ENCODE data around the gene CCT3.
A peak's percentile ranks its signal among the peaks of the same experiment; 100 is the strongest.

CCT3 gene

DNA sequence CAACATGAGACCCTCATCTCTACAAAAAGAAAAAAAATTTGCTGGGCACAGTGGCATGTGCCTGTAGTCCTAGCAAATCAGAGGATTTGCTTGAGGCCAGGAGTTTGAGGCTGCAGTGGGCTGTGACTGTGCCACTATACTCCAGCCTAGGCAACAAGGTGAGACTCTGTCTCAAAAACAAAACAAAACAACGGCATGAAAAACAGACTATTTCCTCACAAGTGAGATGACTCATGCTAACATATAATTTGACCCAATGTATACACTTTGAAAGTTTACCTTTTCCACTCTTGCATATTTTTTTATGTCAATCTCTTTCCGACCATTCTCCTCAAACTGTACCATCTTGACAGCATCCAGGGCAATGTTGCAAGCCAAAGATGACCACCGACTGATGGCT is 17.5 kb downstream of the CCT3 start:
- DNase-seq: no peak

DNA sequence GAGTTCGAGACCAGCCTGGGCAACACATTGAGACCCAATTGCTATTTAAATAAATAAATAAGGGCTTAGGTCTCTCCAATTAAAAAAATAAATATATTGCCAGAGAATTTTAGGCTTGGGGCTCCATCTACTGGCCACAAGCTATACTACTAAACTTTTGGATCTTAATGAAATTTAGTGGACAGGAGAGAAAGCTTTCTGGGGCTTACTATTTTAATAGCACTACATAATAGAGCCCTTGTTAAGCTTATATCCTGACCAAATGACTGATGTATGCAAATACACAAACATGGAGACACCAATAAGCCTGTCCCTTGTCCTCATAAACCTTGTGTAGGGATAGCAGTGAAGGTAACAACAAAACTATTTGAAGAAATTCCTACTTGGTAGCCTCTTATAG is 18.4 kb downstream of the CCT3 start:
- peak; percentile 1 for DNase-seq

DNA sequence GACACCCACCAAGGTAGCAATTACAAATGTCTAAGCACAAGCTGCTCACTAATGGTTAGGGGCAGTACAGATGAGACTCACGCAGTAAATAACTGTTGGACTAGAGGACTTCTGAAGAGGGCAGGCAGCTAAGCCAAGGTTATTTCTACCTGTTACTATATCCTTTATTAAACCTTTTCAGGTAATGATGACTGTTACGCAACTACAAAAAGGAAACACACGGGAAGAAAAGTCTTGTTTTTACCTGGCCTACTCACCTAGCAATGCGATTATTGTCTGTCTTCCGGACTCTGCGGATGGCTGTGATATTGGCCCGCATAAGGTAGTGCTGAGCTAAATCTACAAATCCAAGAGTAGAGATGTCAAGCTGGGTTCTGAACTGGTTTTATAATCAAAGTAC is 21.2 kb downstream of the CCT3 start:
- no peak for DNase-seq

DNA sequence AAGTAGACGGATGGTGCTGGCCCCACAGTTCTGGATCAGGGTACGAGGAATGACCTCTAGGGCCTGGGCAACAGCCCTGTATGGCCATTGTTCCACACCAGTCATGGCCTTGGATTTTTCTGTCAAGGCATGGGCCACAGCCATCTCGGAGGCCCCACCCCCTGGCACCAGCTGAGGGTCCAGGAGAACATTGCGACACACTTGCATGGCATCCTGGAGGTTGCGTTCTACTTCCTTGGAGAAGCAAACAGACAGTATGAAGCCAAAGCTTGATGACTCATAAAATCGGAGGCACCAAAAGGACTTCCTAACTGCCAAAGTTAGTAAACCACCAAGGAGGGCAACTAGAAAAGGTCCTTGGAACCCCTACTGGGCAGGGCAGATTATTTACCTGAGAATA is 27.1 kb downstream of the CCT3 start:
- DNase-seq: no peak

DNA sequence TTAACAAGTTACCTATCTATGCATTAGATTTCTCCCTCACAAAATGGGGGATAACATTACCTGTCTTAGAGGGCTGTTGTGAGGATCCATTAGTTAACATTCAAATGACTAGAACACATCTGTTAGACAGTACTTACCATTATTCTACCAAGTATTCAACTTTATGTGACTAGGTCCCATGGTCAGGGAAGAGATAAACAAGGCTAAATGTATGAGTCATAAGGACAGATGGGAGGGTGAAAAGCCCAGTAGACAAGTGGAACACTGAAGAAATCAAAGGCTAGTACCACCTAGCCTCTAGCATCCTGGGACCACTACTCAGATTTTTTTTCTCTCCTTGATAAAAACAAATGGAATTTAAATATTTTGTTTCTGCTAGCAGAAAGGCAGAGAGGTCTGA is 30.0 kb downstream of the CCT3 start:
- no peak for DNase-seq

DNA sequence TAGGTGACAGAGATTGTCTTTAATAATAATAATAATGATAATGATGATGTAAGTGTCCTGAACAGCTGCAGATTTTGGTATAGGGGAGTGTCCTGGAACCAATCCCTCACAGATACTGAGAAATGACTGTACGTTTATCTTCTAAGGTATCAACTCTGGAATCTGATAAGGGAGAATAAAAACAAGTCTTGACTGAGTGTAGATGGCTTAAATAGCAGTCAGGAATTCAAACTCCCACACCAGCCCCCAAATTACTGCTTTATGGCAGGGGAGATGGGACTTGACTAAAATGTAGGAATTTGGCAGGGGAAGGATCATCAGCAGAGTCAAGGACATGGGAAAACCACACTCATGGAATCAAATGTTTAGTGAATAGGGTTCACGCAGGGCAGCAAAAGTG is 32.9 kb downstream of the CCT3 start:
- DNase-seq: no peak

DNA sequence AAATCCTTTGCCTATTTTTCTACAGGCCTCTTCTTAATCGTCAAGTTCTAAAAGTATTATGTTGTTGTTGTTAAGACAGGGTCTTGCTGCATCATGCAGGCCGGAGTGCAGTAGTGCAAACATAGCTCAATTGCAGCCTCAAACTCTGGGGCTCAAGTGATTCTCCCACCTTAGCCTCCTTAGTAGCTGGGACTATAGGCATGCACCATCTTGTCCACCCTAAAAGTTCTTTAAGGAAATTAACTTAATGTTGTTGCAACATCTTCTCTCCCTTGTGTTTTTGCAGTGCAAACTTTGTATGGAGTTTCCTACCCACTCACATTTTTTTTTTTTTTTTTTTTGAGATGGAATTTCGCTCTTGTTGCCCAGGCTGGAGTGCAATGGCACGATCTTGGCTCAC is 34.9 kb downstream of the CCT3 start:
- DNase-seq: no peak

DNA sequence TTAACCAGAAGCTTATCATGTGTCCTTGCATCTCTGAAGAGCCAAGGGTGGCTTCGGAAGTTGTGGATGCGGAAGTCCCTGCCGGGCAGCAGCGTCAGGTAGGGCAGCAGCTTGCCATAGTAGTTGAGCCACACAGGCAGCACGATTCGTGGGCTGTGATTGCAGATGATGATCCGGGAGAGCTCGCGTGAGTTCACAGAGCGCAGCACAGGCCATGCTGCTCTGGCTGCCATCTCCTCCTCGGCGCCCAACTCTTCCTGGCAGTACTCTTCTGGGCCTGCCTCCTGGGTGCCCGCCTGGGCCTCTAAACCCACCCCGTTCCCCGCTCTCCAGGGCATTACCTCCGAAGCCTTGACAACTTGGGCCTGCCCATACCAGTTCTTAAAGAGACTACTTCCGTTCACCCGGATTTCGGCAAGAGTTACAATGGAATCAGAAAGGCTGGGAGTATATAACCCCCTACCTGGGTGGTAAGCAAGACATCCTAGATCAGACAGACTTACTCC is 39.2 kb downstream of the CCT3 start, which contains the start of gene VHLL:
VHLL (minus strand) TSS at position 456 of the 506 bp plus-strand sequence; CDS start at position 338, 118 bp downstream.
- DNase-seq: no peak

DNA sequence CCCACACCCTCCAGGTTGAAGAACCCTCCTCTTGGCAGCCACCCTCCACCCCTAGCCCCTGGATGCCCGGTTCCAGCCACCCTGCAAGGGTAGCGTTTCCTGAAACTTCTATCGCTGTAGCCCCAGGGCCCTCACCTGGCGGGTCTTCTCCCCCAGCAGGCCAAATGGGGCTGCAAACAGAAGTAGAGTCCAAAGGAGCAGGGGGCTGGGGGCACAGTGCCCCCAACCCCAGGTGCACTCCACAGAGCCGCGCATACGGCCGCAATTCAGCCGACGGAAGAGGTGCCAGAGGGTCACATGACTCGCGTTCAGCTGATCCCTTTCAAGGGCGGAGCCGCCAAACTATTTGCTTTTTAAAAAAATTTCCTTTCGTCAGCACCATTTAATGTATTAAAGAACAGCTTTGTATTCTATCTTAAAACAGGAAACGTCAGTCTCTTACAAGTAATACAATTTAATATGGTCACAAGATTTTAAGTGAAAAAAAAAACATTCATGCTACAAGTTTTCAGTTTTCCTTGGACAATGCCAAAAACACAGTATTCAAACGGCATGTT is 42.6 kb downstream of the CCT3 start, which contains the start of gene GLMP:
GLMP (minus strand) TSS at position 289 of the 557 bp plus-strand sequence; CDS start at position 255, 34 bp downstream.
- DNase-seq: peak; percentile 1

DNA sequence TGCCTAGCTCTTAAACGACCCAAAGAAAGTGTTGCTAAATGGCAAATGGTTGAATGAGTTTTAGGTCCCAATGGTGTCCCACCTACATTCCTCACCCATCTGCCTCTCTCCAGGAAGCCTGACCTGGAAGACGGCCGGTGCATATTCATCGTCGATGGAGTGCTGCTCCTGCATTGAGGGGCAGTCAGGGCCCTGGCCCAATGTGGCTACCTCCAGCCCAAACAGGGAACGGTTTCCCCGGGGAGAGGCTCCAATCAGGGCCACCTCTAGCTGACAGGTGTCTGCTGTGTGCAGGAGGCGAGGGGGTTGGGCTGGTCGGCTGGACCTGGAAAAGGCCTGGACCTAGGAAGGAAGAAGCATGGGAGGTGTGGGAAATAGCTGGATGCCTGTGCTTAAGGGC is 44.2 kb downstream of the CCT3 start:
- no peak for DNase-seq

DNA sequence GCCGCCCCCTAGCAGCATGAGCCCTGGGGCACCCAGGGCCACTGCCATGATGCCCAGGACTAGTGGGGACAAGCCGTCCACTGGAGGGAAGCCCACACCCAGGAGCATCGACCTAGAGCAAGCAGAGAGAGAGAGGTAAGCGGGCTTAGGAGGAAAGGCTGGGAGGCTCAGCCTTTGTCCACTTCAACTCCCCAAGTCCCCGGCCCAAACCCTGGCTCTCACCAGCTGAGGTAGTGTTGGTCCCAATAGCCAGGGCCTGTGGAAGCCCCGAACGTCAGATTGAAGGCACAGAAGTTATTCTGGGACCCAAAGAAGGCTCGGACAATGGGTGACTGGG is 45.0 kb downstream of the CCT3 start:
- DNase-seq: no peak

DNA sequence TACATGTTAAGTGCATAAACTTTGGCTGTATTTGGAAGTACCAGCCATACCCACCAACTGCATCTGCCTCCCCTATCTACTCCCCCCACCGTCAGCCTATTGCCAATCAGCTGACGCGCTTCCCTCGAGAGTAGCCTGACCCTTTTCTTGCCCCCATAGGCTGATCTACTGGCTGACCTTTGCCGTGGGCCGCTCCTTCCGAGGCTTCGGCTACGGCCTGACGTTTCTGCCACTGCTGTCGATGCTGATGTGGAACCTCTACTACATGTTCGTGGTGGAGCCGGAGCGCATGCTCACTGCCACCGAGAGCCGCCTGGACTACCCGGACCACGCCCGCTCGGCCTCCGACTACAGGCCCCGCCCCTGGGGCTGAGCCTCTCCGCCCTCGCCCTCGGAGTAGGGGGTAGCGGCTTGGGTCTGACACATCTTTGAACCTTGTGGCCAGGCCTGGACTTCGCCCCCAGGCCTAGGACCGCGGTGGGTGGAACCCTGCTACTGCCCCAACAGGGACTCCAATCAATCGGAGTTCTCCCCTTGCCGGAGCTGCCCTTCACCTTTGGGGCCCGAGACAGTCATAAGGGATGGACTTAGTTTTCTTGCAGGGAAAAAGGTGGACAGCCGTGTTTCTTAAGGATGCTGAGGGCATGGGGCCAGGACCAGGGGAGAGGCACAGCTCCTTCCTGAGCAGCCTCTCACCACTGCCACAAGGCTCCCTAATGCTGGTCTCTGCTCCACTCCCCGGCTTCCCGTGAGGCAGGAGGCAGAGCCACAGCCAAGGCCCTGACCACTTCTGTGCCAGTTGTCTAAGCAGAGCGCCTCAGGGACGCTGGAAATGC is 46.6 kb downstream of the CCT3 start:
- no peak for DNase-seq

DNA sequence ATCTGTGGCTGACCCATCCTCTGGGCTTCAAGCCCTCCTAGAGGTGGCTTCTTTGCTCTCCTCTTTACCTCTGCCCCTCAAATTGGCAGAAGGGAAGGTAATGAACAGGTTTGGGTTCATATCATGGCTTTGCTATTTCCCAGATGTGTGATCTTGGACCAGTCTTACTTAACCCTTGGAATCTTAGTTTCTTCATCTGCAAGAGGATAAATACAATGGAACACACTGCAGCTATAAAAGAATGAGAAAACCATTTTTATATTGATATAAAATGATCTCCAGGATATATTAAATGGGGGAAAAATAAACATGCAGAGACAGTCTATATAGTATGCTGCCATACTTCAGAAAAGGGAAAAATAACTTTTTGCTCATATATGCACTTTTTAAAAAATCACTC is 48.2 kb downstream of the CCT3 start:
- no peak for DNase-seq

DNA sequence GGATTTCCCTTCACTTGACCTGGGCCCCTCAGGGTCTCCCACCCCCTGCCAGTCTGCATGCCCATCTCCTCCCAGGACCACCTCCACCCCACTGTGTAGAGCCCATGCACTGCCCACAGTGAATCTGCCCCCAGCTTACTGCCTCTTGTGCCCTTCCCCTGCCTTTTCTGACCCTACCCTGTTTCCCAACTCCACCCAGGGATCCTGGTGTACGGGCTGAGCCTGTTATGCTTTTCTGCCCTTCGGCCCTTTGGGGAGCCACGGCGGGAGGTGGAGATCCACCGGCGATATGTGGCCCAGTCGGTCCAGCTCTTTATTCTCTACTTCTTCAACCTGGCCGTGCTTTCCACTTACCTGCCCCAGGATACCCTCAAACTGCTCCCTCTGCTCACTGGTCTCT is 52.0 kb downstream of the CCT3 start:
- no peak for DNase-seq

DNA sequence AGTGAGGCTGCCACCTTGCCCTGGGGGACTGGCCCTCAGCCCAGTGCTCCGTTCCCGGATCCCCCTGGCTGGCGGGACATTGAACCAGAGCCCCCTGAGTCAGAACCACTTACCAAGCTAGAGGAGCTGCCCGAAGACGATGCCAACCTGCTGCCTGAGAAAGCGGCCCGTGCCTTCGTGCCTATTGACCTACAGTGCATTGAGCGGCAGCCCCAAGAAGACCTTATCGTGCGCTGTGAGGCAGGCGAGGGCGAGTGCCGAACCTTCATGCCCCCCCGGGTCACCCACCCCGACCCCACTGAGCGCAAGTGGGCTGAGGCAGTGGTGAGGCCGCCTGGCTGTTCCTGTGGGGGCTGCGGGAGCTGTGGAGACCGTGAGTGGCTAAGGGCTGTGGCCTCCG is 52.7 kb downstream of the CCT3 start:
- no peak for DNase-seq

DNA sequence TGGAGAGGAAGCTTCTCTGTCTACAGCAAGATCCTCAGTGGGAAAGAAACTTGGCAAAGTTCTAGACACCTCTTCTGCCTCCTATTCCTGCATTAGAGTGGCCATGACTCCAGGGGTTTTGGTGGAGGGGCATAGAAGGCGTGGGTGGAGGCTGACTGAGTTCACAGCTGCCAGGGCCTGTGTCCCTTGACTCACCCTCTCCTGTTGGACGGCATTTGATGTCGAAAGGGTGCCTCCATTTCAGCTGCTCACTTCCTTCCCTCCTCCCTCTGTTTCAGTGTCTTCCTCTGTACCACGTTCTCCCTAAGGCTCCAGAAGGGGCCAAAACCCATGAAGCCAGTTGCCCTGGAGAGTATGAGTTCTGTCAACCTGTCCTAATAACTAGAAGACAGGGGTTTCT is 53.3 kb downstream of the CCT3 start:
- DNase-seq: no peak

DNA sequence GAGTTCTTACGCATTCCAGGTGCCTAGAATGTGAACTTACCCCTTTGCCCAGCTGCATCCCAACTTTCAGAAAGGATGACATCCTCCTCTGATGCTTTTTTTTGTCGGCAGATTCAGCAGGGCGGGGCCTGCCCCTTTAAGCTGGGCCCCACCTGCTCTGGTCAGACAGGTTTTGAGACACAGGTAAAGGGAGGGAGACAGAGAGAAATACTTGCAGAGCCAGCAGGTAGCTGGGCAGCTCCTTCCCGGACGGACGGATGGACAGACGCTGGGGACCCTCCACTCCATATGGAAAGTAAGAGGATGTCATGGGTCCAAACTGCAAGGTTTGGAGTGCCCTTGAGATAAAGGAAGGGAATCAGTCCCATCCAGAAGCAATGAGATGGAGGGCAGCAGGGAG is 54.0 kb downstream of the CCT3 start, which contains the start of gene TMEM79:
TMEM79 (plus strand) TSS at position 214 of the 400 bp plus-strand sequence. CDS start 902 bp downstream, outside the sequence.
- DNase-seq: no peak

DNA sequence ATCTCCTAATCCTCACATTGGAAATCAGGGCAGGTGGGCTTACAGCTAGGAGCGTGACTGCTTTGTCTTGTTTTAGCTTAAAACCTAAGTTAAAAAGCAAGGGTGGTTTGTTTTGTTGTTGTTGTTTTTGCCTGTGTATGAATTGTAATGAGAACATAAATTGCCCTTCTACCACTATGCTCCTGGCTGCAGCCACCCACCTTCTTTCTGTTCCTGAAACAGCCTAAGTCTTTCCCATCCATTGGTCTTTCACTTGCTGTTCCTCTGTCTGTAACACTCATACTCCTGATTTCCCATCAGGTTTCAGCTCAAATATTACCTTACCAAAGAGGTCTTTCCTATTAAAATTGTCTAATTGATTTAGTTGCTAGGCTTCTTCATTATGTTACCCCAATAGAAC is 54.6 kb downstream of the CCT3 start:
- no peak for DNase-seq

DNA sequence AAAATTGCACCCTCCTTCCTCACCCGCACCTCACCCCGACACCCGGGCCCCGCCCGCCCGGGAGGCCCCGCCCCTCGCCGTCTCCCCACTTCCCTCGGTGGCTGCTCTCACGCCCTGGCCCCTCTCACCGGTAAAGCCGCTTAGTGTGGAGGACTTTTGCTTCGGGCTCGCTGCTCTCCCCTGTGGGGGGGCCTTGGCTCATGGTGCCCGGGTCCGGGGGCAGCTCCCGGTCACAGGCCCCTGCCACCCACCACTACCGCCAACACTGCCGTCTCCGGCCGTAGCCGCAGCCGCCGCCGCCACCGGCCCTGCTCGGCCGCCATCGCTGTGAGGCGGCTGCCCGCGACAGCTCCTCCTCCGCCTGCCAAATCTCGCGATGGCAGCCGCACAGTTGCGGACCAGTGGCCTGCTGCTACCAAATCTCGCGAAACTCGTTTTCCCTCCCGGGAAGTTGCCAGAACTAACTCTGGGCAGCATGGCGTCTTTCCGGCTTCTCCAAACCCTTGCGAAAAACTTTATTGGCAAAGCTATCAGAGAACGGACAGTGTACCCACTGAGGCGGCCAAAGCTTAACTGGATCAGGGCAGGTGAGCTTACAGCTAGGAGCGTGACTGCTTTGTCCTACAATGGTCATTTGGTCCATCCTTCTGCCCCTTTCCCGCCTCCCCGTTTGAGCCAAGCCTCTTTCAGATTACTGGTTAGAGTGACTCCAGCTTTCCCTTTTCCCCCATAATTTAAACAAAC is 55.4 kb downstream of the CCT3 start, which contains the start of gene SMG5:
SMG5 (minus strand) TSS at position 347 of the 744 bp plus-strand sequence; CDS start at position 202, 145 bp downstream.
- DNase-seq: peak; percentile 97

DNA sequence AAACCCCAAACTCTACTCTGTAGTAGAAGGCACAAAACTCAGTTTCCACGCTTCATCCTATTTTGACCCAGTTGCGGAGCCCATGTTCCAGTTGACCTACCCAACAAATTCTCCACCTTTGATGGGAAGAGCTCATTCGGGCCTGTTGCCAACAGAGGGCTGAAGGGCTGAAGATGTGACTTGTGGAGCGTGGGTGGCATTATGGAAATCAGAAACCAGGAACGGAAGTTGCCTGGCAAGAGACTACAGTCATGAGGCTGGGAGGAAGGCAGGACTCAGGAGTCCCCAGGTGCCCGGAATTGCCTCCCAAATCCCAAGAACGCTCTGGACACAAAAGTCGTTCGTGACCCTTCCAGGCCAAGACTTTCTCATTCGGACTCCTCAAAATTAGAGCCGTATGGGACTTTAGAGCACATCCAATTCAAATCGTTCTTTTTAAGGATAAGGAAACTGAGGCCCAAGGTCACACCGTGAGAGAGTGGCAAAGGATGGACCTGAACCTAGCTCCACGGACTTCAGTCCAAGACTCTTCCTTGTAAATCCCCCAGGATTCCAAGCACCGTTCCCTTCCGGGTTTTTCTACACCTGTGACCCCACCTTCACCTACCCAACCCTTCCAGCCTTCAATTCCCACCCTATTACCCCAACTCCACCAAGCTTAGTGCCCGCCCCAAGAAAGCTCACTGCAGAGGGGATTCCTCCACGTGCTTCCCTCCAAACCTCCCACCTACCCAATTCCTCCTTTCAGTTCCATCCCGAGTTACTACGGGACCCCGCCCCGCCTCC is 56.2 kb downstream of the CCT3 start:
- peak; percentile 2 for DNase-seq

DNA sequence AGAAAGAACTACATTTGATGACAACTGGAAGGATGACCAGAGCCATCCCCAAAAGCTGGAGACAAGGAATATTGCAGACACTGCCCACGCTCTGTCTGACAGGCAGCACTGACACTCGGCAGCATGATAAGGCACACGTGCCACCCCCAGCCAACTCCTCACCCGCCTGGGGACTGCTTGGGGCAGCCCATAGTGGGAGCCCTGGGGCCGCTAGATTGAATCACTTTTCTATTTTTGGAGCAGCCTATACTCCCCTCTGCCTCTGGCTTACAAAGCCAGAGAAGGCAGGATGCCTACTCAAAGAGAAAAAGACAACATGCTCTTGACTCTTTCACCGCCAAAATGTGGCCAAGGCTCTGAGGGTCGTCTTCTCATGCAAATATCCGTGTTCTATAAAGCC is 56.8 kb downstream of the CCT3 start:
- no peak for DNase-seq

DNA sequence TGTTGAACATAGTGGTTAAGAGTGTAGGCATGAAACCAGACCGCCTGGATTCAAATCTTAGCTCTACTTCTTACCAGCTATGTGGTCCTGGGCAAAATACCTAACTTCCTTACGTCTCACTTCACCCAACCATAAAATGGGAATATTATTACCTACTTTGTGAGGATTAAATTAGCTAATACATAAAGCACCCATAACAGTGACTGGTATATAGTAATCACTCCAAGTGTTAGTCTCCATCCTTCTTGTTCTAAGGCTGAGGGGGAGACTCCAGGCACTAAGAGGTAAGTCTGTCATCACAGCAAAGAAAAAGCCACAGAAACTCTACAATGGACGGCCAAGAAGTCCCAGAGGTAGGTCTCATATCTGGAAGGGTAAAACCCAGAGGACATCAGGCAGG is 58.3 kb downstream of the CCT3 start:
- no peak for DNase-seq

DNA sequence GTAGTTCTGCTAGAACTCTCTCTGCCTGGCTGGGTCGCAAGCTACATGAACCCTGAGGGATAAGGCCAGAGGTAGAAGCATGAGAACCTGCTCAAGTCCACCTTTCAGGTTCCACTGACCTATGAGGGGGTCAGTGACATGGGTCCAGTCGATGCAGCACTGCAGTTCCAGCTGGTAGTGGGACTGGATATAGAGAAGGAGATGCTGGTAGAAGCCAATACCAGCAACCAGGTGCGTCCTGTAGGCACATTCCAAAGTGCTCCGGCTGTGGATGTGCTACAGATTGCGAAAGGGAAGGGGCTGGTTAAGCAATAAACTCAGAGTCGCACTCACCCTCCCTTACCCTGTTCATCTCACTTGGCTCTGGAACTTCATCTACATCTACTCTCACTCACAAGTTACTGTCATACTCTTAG is 61.1 kb downstream of the CCT3 start:
- no peak for DNase-seq

Measured in NCI-H1436 (cell line).